BLaER1 (cell line): ENCODE measurements around the gene MDN1.
"Not testable (repeated sequence)": the region's sequence is repeated elsewhere in the genome, so short reads cannot be mapped to it uniquely, and the experiment has no call there.

Experiments
- H3K27ac ChIP-seq: shearing (Covaris generic); formaldehyde crosslinking; 2 replicates; pipeline ENCODE4 v1.8.1; 2022
- H3K27me3 ChIP-seq: shearing (Covaris generic); formaldehyde crosslinking; 2 replicates; pipeline ENCODE4 v1.8.1; 2022
- H3K36me3 ChIP-seq: shearing (Covaris generic); formaldehyde crosslinking; 2 replicates; pipeline ENCODE4 v1.8.1; 2022
- H3K4me1 ChIP-seq: shearing (Covaris generic); formaldehyde crosslinking; 2 replicates; pipeline ENCODE4 v1.8.1; 2022
- H3K4me2 ChIP-seq: shearing (Covaris generic); formaldehyde crosslinking; 2 replicates; pipeline ENCODE4 v1.8.1; 2022
- H3K4me3 ChIP-seq: shearing (Covaris generic); formaldehyde crosslinking; 2 replicates; pipeline ENCODE4 v1.8.1; 2022
- H3K9ac ChIP-seq: shearing (Covaris generic); formaldehyde crosslinking; 2 replicates; pipeline ENCODE4 v1.8.1; 2022
- H3K9me3 ChIP-seq: shearing (Covaris generic); formaldehyde crosslinking; 2 replicates; pipeline ENCODE4 v1.8.1; 2022
- H4K20me1 ChIP-seq: shearing (Covaris generic); formaldehyde crosslinking; 2 replicates; pipeline ENCODE4 v1.8.1; 2022
- Cebpa-rat ChIP-seq: shearing (Covaris generic); IDR thresholded peaks from 2 replicates; pipeline ENCODE4 v1.8.1; 2022

Gene MDN1

DNA sequence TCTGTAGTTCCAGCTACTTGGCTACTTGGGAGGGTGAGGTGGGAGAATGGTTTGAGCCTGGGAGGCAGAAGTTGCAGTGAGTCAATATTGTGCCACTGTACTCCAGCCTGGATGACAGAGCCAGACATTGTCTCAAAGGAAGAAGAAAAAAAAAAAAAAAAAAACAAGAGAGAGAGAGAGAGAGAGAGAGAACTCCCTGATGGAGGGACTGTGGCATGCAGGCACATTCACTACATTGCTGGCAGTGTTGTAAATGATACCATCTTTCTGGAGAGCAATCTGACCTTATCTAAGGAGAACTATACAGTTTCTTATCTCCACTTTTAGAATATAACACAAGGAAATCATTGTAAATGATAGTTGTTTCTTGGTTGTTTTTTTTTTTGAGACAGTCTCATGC, 85.1 kb downstream of the MDN1 start:
- Histone ChIP-seq H3K27me3 (no peaks in the 10 kb centered on the region), H3K9me3 (no peaks in the 10 kb centered on the region), H3K4me1 (no peaks in the 10 kb centered on the region), H3K4me2 (no peak overlapping the region), H3K36me3 (peaks cover 49% of the 10 kb centered on the region), H3K4me3 (no peak overlapping the region), H3K9ac (no peak overlapping the region), H3K27ac (no peak overlapping the region), H4K20me1 (no peaks in the 10 kb centered on the region)
- TF ChIP-seq Cebpa-rat = no peak

DNA sequence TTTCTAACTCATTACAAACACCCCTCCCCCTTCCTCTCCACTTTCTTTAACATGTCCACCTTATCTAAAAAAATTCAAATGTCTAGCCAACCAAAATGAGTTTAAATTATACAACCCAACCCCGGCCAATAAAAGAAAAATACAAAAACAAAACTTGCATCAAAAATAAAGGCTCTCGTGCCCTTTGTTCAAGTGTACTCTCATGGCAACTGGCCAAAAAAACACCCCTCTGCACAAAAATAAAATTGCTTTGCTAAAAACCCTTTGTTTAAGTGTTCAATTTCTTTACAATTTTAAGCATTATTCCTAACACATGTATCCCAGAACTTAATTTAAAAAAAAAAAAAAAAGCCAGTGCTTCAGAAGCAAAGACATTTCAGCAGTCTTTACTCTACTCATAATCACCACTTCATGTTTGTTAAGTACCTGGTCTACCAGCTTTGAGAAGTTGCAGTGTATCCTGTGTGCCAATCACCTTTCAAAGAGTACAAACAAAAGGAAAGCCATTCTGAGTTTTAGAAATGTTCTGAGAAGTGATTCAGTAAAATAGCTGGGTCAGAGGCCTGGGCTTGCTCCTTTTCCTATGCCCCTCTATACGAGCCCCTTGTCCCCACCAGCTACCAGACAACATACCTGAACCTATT, 87.5 kb downstream of the MDN1 start:
- Histone ChIP-seq H4K20me1 (no peaks in the 10 kb centered on the region), H3K27me3 (no peaks in the 10 kb centered on the region), H3K4me2 (no peak overlapping the region), H3K36me3 (peaks cover 53% of the 10 kb centered on the region), H3K9ac (no peak overlapping the region), H3K4me3 (no peak overlapping the region), H3K9me3 (no peaks in the 10 kb centered on the region), H3K4me1 (no peaks in the 10 kb centered on the region), H3K27ac (no peak overlapping the region)
- TF ChIP-seq Cebpa-rat = no peak

DNA sequence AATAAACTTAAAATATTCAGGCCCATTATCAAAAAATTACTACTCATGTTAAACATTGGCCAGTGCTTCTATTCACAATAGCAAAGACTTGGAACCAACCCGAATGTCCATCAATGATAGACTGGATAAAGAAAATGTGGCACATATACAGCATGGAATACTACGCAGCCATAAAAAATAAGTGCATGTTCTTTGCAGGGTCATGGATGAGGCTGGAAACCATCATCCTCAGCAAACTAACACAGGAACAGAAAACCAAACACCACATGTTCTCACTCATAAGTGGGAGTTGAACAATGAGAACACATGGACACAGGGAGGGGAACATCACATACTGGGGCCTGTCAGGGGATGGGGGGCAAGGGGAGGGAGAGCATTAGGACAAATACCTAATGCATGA, 88.3 kb downstream of the MDN1 start:
- not testable (repeated sequence) for H3K9ac ChIP-seq, H3K4me1 ChIP-seq, H3K4me3 ChIP-seq, H3K27ac ChIP-seq, H3K9me3 ChIP-seq, H4K20me1 ChIP-seq, H3K4me2 ChIP-seq, H3K27me3 ChIP-seq
- peaks cover 51% of the 10 kb centered on the region for H3K36me3 ChIP-seq

DNA sequence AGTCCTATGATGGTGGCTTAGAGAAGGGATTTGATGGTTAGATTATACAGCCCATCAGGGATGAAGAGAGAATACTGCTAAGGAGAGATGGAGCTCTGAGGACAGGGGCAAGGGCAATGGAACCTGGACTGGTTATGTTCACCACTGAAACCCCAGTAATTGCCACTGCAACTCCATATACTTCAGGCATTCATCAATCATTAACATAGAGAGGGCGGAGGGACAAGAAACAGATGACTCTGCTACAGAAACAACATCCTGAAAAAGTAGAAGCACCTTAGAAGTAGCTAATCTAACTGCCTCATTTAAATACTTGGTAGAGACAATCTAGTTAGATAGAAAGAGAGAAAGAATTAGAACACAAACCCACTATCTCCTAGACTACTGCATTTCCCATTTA, 89.8 kb downstream of the MDN1 start:
- Histone ChIP-seq H4K20me1 (no peaks in the 10 kb centered on the region), H3K4me2 (no peak overlapping the region), H3K36me3 (peaks cover 60% of the 10 kb centered on the region), H3K9me3 (no peaks in the 10 kb centered on the region), H3K27me3 (no peaks in the 10 kb centered on the region), H3K27ac (no peak overlapping the region), H3K4me1 (no peaks in the 10 kb centered on the region), H3K4me3 (no peak overlapping the region), H3K9ac (no peak overlapping the region)
- no peak for TF ChIP-seq Cebpa-rat

DNA sequence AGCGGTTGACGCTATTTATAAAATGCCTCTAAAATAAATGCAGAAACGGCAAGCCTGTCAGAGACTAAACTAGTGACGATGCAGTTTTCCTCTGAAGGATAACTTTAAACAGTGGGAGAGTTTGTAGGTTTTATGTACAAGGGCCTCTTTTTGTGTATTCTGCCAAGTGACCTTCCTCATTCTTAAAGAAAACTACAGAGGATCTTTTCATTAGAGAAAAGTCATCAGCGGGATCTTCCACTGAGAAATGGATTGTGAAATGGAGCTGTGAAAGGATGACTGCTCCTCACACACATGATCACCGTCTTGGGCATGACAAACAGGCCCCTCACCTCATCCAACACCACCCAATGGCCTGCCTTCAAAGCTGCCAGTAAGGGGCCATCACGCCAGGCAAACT, 92.1 kb downstream of the MDN1 start:
- Histone ChIP-seq H3K4me2 (no peak overlapping the region), H3K9me3 (no peaks in the 10 kb centered on the region), H4K20me1 (no peaks in the 10 kb centered on the region), H3K27me3 (no peaks in the 10 kb centered on the region), H3K4me3 (no peak overlapping the region), H3K36me3 (peaks cover 75% of the 10 kb centered on the region), H3K9ac (no peak overlapping the region), H3K4me1 (no peaks in the 10 kb centered on the region), H3K27ac (no peak overlapping the region)
- no peak for TF ChIP-seq Cebpa-rat

DNA sequence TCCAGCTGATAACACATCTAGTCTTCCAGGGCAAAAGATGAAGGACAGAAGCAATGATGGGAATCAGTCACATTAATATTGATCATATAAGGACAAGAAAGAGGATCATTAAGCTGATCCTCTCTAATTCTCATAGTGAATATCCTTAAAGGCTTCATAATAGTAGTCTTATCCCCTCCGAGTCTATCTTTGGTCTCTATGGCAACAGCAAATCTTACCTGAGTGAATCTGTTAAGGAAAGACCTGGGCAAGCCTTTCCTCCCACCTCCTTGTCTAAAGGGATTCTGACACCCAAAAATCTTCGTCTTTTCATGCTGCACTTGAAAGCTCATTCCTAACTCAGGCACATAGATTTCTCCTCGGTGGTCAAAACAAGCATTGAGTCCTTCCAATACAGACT, 94.6 kb downstream of the MDN1 start:
- Histone ChIP-seq H3K9ac (no peak overlapping the region), H3K4me1 (no peaks in the 10 kb centered on the region), H3K27me3 (no peaks in the 10 kb centered on the region), H3K36me3 (peaks cover 82% of the 10 kb centered on the region), H3K27ac (no peak overlapping the region), H3K4me3 (no peak overlapping the region), H4K20me1 (no peaks in the 10 kb centered on the region), H3K4me2 (no peak overlapping the region), H3K9me3 (no peaks in the 10 kb centered on the region)
- no peak for TF ChIP-seq Cebpa-rat

DNA sequence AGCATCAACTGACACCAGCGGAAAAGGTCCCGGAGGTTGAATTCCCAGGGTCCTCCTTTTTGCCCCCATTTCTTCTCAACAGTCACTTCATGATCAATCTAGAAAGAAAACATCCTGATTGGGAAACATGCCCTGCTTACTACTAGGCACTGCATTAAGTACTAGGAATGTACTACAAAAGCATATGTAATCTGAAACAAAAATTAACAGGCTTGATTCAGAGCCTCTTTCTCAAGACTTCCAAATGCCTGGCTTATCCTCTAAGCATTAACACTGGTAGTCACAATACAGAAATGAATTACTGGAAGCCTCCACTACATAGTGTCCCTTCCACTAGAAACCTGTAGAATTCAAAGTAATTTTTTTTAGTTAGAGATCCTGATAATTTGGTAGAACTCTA, 96.5 kb downstream of the MDN1 start:
- no peaks in the 10 kb centered on the region for H3K27me3 ChIP-seq
- H3K4me3 ChIP-seq = no peak overlapping the region
- no peak for TF ChIP-seq Cebpa-rat
- H3K9ac ChIP-seq = no peak overlapping the region
- no peaks in the 10 kb centered on the region for H3K4me1 ChIP-seq
- peaks cover 76% of the 10 kb centered on the region for H3K36me3 ChIP-seq
- H3K4me2 ChIP-seq = no peak overlapping the region
- no peaks in the 10 kb centered on the region for H3K9me3 ChIP-seq
- H3K27ac ChIP-seq = no peak overlapping the region
- no peaks in the 10 kb centered on the region for H4K20me1 ChIP-seq

DNA sequence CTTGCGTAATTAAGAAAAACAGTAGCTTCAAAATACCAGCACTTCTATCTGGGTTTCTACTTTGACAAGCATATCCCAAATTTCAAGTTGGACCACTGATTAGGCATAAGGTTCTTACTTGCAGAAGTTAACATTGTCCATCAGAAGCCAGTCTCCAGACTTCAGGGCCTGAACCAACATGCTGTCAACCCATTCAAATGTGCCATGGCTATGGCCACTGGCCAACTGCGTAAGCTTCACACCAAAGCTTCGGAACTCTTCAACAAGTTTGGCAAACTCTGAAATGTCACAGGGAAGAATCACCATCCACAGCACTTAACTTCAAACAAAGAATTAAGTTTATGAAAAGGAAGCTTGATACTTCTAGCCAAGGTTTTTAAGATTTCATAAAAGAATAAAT, 103.1 kb downstream of the MDN1 start:
- H3K36me3 ChIP-seq = peaks cover 79% of the 10 kb centered on the region
- H3K9ac ChIP-seq = no peak overlapping the region

DNA sequence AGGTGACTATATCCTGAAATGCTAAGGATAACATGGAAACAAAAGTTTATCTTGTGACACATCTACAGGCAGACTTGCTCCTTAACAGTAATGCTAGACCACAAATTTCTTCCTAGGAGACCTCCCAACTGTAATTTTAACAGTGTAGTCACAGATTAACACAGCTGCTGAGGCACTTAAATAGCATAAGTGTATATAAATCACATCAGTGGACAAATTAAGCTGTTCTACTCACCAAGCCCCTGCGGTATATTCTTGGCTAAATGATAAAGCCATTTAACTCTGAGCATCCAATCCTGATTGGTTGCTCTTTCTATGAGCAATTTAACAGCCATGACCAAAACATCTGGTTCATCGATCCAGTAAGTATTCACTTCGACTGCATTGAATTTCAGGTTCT, 107.8 kb downstream of the MDN1 start:
- H3K4me1 ChIP-seq = no peaks in the 10 kb centered on the region
- no peak overlapping the region for H3K4me2 ChIP-seq
- no peaks in the 10 kb centered on the region for H4K20me1 ChIP-seq
- H3K27me3 ChIP-seq = no peaks in the 10 kb centered on the region
- H3K27ac ChIP-seq = no peak overlapping the region
- TF ChIP-seq Cebpa-rat = no peak
- H3K9ac ChIP-seq = no peak overlapping the region
- no peak overlapping the region for H3K4me3 ChIP-seq
- H3K9me3 ChIP-seq = no peaks in the 10 kb centered on the region
- H3K36me3 ChIP-seq = peaks cover 91% of the 10 kb centered on the region

More for the DNA sequence above, 103.1 kb downstream of the MDN1 start:
- no peak overlapping the region for H3K27ac ChIP-seq
- H3K4me1 ChIP-seq = no peaks in the 10 kb centered on the region
- H4K20me1 ChIP-seq = no peaks in the 10 kb centered on the region
- H3K4me2 ChIP-seq = no peak overlapping the region
- no peaks in the 10 kb centered on the region for H3K27me3 ChIP-seq
- no peak for TF ChIP-seq Cebpa-rat
- H3K4me3 ChIP-seq = no peak overlapping the region
- H3K9me3 ChIP-seq = no peaks in the 10 kb centered on the region

DNA sequence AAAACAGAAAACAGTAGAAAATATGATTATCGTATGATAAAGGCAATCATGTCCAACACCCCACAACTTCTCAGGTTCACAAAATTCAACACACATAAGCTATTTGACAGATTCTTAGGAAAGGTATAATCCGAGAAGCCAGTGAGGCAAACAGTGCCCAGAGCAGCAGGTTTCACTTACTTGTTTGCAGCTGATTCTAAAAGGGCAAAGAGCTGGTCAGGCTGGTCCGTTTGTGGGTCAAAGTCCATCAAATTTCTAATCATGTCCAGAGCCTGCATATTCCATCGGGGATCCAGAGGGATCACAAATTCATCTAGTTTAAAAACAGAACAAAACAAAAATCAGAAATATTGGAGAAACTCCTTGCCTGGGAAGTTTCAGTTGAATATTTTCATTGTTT, 111.3 kb downstream of the MDN1 start:
- no peak overlapping the region for H3K4me2 ChIP-seq
- H3K9me3 ChIP-seq = no peaks in the 10 kb centered on the region
- no peak for TF ChIP-seq Cebpa-rat
- no peak overlapping the region for H3K27ac ChIP-seq
- H3K27me3 ChIP-seq = no peaks in the 10 kb centered on the region
- no peaks in the 10 kb centered on the region for H4K20me1 ChIP-seq
- no peak overlapping the region for H3K9ac ChIP-seq
- H3K36me3 ChIP-seq = peaks cover 72% of the 10 kb centered on the region
- no peaks in the 10 kb centered on the region for H3K4me1 ChIP-seq
- H3K4me3 ChIP-seq = no peak overlapping the region

DNA sequence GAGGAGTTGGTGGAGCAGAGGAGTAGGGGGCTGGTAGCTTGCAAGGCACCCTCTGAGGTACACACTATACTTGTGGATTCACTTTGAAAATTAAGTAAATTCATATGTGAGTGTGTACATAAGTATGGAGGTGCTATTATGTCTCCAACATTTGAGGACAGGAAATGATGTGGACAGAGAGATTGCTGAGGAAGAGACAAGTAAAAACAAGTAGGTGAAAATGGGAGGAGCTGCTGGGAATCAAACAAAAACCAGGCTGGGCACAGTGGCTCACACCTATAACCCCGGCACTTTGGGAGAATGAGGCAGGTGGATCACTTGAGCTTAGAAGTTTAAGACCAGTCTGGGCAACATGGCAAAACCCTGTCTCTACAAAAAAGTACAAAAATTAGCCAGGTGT, 111.8 kb downstream of the MDN1 start:
- Histone ChIP-seq H3K4me3 (no peak overlapping the region), H3K4me1 (no peaks in the 10 kb centered on the region), H3K9me3 (no peaks in the 10 kb centered on the region), H4K20me1 (no peaks in the 10 kb centered on the region), H3K36me3 (peaks cover 70% of the 10 kb centered on the region), H3K9ac (no peak overlapping the region), H3K27ac (no peak overlapping the region), H3K4me2 (no peak overlapping the region), H3K27me3 (no peaks in the 10 kb centered on the region)
- TF ChIP-seq Cebpa-rat = no peak
